ENCODE results near the gene NSD2. TPM values are rescaled to one million over a fixed set of nuclear protein-coding genes. Genes with fewer than 3 reads are reported as not detected.

NSD2 gene
- 4.2 to 25.9 TPM (median 22.6 TPM) in 3 replicates for polyA plus RNA-seq
- 7.7 TPM for polyA plus RNA-seq (2011; ENCODE audit: low read depth)
- 8.3 and 11.0 TPM in 2 replicates for polyA plus RNA-seq (2011; cell fraction: cytosol; rRNA removed)
- polyA plus RNA-seq (2011; cell fraction: nucleus; rRNA removed): 17.0 and 17.9 TPM in 2 replicates
- 6.0 and 27.5 TPM in 2 replicates for polyA plus RNA-seq (2012; ENCODE audit: low replicate concordance)
- polyA minus RNA-seq: 14.8 to 64.9 TPM (median 37.3 TPM) in 3 replicates
- 13.6 TPM for polyA minus RNA-seq (2011; cell fraction: cytosol; rRNA and poly(A)+ RNA removed)
- polyA minus RNA-seq (2011; cell fraction: nucleus; rRNA and poly(A)+ RNA removed): 10.3 and 16.2 TPM in 2 replicates

DNA sequence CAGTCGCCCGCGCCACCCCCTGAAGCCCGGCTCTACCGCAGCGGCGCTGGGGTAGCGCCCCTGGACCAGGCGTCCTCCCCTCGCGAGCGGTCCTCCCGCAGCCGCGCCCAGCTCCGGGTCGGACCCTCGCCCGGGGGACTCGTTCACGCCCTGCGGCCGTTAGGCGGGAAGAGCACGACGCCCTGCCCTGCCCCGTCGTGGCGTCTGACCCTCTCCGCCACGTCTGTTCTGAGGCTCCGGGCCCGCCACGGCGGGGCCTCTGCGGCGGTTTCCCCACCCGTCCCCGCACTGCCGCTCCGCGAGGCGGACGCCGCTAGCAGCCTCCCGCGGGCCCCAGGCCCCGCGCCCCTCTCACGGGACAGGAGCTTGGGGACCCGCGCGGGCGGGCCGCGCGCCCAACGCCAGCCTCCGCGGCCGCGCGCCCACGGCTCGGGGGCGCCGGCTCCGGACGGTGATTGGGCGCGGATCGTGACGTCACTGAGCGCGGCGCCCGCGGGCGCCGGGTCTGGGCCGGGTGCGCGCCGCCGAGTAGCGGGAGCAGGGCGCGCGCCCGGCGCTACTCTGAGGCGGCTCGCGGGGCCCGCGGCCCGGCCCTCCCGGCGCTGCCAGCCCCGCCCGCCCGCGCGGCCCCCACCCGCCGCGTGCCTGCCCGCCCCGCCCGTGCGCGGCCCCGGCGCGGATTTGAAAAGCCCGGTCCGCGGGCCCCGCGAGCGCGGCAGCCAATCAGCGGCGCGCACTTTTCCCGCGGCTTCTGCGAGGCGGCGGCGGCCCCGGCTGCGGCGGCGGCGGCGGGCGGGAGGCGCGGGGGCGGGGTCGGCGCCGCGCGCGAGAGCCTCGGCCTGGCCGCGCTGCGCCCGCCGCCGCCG lies at the start of gene NSD2:
Gene NSD2, plus strand, starts transcription at position 816 of the 866 bp plus-strand sequence. CDS start 29,262 bp downstream, outside the sequence.
- DNase-seq (ENCODE audit: low read depth, low spot score): no peak
- dilution Hi-C loops (cut with MboI; ENCODE audit: extremely low pct_ligation_motif_present, low sequenced_read_pairs): no loop called here
- no peak for TF ChIP-seq CTCF (optimal IDR thresholded peaks at IDR 0.05 in 1 of 3, IDR thresholded peaks at IDR 0.05 in 1 of 3, conservative IDR thresholded peaks at IDR 0.05 in 1 of 3; ENCODE audit: extremely low read depth in 1 of 3, insufficient read depth in 2 of 3, low read length in 3 of 3)
- TF ChIP-seq EZH2 (IDR thresholded peaks at IDR 0.05; ENCODE audit: low read length): no peak

DNA sequence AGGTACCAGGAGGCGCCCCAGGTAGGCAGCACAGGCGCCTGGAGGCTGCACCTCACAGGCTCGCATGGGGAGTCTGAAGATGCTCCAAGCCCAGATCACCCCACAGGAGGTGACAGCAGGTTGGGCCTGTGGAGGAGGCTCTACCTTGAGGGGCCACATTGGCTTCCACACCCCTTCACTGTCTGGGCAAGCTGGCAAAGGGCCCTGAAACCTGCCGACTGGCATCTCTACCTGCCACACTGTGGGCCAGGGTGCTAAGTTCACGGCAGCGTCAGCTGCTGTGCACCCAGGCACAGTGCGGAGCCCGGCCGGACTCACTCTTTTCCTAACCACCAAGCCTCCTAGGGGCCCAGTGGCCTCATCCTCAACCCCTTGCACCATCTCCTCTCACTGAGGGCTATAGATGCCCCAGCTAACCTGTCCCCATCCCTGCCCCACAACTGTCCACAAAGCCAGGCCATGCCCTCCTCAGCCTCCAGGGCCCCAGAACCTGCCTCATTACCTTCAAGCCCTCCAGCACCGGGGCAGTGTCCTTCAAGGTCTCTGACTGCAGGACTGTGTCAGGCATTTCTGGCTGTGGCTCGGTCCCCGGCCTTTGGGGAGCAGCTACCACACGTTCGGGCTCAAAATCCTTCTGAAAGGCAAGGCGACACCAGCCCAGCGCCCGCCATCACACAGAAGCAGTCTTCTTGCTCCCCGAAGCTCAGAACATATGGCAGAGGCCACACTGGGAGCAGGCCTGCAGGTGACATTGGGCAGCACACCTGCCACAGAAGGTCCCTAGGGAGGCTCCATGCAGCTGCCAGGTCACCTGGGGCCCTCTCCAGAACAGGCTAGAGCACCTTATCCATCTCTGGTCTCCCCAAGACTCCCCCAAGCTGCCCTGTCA lies 49.3 kb upstream of the NSD2 start:
- no peak for DNase-seq (ENCODE audit: low read depth, low spot score)
- H3K27me3 ChIP-seq (ENCODE audit: control insufficient read depth, extremely low read depth, insufficient read depth, low read length): no peaks in the 10 kb centered on the region
- no peaks in the 10 kb centered on the region for H3K9me3 ChIP-seq (ENCODE audit: control insufficient read depth, low read depth, low read length)
- H3K4me3 ChIP-seq (ENCODE audit: control insufficient read depth in 2 of 3, extremely low read depth in 1 of 3, insufficient read depth in 2 of 3, low read depth in 1 of 3, low read length in 3 of 3): no peak overlapping the region
- peaks cover 2% of the 10 kb centered on the region for H3K79me2 ChIP-seq (ENCODE audit: control insufficient read depth, insufficient read depth, low read length)
- H3K9ac ChIP-seq (ENCODE audit: control insufficient read depth, extremely low read depth, insufficient read depth, low read length): no peak overlapping the region
- H2AFZ ChIP-seq (ENCODE audit: control insufficient read depth, low read length): no peak overlapping the region
- H4K20me1 ChIP-seq (ENCODE audit: control insufficient read depth, extremely low read depth, insufficient read depth, low read length): no peaks in the 10 kb centered on the region
- dilution Hi-C loops (cut with MboI; ENCODE audit: extremely low pct_ligation_motif_present, low sequenced_read_pairs): no loop called here
- H3K36me3 ChIP-seq (ENCODE audit: control insufficient read depth in 2 of 2, extremely low read depth in 1 of 2, insufficient read depth in 2 of 2, low read length in 2 of 2): peaks cover 48 to 51% of the 10 kb centered on the region in 2 experiments
- H3K9me1 ChIP-seq (ENCODE audit: control insufficient read depth, extremely low read depth, insufficient read depth, low read length): no peaks in the 10 kb centered on the region
- FAIRE-seq: no peak
- no peak overlapping the region for H3K4me2 ChIP-seq (ENCODE audit: control insufficient read depth, extremely low read depth, insufficient read depth, low read depth, low read length)
- no peaks in the 10 kb centered on the region for H3K4me1 ChIP-seq (ENCODE audit: control insufficient read depth, extremely low read depth, insufficient read depth, low read length)
- H3K27ac ChIP-seq (ENCODE audit: control insufficient read depth, insufficient read depth, low read length): no peak overlapping the region
- TF ChIP-seq EZH2 (IDR thresholded peaks at IDR 0.05; ENCODE audit: low read length) (no peak), CTCF (optimal IDR thresholded peaks at IDR 0.05 in 1 of 3, IDR thresholded peaks at IDR 0.05 in 1 of 3, conservative IDR thresholded peaks at IDR 0.05 in 1 of 3; ENCODE audit: extremely low read depth in 1 of 3, insufficient read depth in 2 of 3, low read length in 3 of 3) (no peak)

More for the DNA sequence above, at the start of gene NSD2:
- Histone ChIP-seq H3K4me2 (ENCODE audit: control insufficient read depth, extremely low read depth, insufficient read depth, low read depth, low read length) (peak within 1 kb of the TSS; percentile 93), H4K20me1 (ENCODE audit: control insufficient read depth, extremely low read depth, insufficient read depth, low read length) (no peaks in the 10 kb centered on the region), H3K4me1 (ENCODE audit: control insufficient read depth, extremely low read depth, insufficient read depth, low read length) (peaks cover 28% of the 10 kb centered on the region), H2AFZ (ENCODE audit: control insufficient read depth, low read length) (peak within 1 kb of the TSS; percentile 90), H3K36me3 (ENCODE audit: control insufficient read depth in 2 of 2, extremely low read depth in 1 of 2, insufficient read depth in 2 of 2, low read length in 2 of 2) (no peaks in the 10 kb centered on the region), H3K79me2 (ENCODE audit: control insufficient read depth, insufficient read depth, low read length) (peaks cover 40% of the 10 kb centered on the region), H3K4me3 (ENCODE audit: control insufficient read depth in 2 of 3, extremely low read depth in 1 of 3, insufficient read depth in 2 of 3, low read depth in 1 of 3, low read length in 3 of 3) (peak within 1 kb of the TSS; percentile 66 to 86 (median 75)), H3K9me3 (ENCODE audit: control insufficient read depth, low read depth, low read length) (no peaks in the 10 kb centered on the region), H3K27ac (ENCODE audit: control insufficient read depth, insufficient read depth, low read length) (peak within 1 kb of the TSS; percentile 86), H3K9me1 (ENCODE audit: control insufficient read depth, extremely low read depth, insufficient read depth, low read length) (no peaks in the 10 kb centered on the region), H3K9ac (ENCODE audit: control insufficient read depth, extremely low read depth, insufficient read depth, low read length) (peak within 1 kb of the TSS; percentile 86), H3K27me3 (ENCODE audit: control insufficient read depth, extremely low read depth, insufficient read depth, low read length) (peaks cover 4% of the 10 kb centered on the region)
- no peak for FAIRE-seq
